Mucosa of rectum (tissue), 2 donors: ENCODE data around the gene EEF2.

Experiments used
- H3K27ac ChIP-seq, 2 donors: one replicate each; pipeline ENCODE4 v1.7.0; 2013; ENCODE audit warnings: inconsistent platforms in 2 of 2, low read depth in 2 of 2, low read length in 2 of 2
- H3K27me3 ChIP-seq, 2 donors: one replicate each; pipeline ENCODE4 v1.7.0; 2013; ENCODE audit warnings: low read length in 2 of 2; ENCODE audit not compliant: control insufficient read depth in 2 of 2, insufficient read depth in 2 of 2
- H3K36me3 ChIP-seq, 2 donors: one replicate each; pipeline ENCODE4 v1.7.0; 2013; ENCODE audit warnings: low read length in 2 of 2; ENCODE audit not compliant: control insufficient read depth in 2 of 2, insufficient read depth in 2 of 2
- H3K4me1 ChIP-seq, 2 donors: one replicate each; pipeline ENCODE4 v1.7.0; 2013; ENCODE audit warnings: low read length in 2 of 2, mild to moderate bottlenecking in 1 of 2; ENCODE audit not compliant: control insufficient read depth in 2 of 2, insufficient read depth in 2 of 2
- H3K4me3 ChIP-seq, 2 donors: one replicate each; pipeline ENCODE4 v1.7.0; 2013; ENCODE audit warnings: low read length in 2 of 2
- H3K9ac ChIP-seq, 2 donors: one replicate each; pipeline ENCODE4 v1.7.0; 2013; ENCODE audit warnings: low read length in 2 of 2, low read depth in 1 of 2, mild to moderate bottlenecking in 1 of 2
- H3K9me3 ChIP-seq, 2 donors: one replicate each; pipeline ENCODE4 v1.7.0; 2013; ENCODE audit warnings: low read length in 2 of 2; ENCODE audit not compliant: control insufficient read depth in 2 of 2
- donor health status: healthy.
- donor health status: Normal muscosa, but diverticular disease.

EEF2 gene

DNA sequence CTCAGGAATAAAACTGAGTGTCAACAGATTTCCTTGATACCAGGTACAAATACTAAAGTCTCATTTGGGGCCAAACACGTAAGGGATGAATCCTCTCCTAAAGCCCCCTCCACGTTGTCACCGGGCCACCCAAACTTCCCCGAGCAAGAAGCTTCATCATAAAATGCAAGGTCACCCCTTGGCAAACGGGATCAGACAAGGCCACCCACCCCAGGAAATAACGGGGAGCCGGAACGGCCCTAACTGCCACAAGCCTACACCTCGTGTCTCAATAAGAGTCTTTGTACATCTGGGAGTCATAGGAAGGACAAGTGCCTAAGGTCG lies 717 bp downstream of the EEF2 start:
- H3K9ac ChIP-seq = peak overlapping the region; percentile 97
- peak overlapping the region; percentile 95 to 96 for H3K27ac ChIP-seq
- no peaks in the 10 kb centered on the region for H3K27me3 ChIP-seq
- peaks cover 36 to 37% of the 10 kb centered on the region in 2 donors for H3K4me1 ChIP-seq
- no peaks in the 10 kb centered on the region for H3K9me3 ChIP-seq
- peak overlapping the region; percentile 80 to 99 for H3K4me3 ChIP-seq
- peaks cover 48% of the 10 kb centered on the region in 2 donors for H3K36me3 ChIP-seq

DNA sequence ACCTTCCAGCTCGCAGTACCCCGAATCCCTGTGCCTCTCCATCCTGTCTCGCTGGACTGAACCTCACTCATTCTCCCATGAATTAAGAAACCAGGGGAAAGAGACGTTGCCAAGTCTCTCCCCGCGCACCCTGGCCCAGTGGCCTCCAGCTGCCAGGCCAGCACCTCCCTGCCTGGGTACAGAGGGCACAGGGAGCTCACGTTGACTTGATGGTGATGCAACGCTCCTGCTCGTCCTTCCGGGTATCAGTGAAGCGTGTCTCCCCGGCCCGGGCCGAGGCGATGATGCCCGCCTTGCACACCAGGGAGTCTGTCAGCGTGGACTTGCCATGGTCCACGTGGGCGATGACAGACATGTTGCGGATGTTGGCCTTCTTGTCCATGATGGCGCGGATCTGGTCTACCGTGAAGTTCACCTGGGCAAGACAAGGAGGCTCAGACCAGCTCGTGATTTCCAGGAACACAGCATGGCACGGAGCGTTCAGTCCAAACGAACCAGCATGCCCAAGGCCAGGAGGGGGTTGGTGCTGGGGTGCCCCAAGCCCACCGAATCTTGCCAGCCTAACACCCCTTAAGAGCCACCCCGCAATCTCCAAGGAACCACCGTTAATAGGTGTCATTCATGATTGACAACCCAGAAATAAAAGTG lies 1.2 kb downstream of the EEF2 start:
- Histone ChIP-seq H3K27ac (peak overlapping the region; percentile 95 to 96), H3K9me3 (no peaks in the 10 kb centered on the region), H3K36me3 (peaks cover 52 to 53% of the 10 kb centered on the region in 2 donors), H3K27me3 (no peaks in the 10 kb centered on the region), H3K4me3 (peak overlapping the region; percentile 80 to 99), H3K9ac (peak overlapping the region; percentile 97), H3K4me1 (peaks cover 36 to 38% of the 10 kb centered on the region in 2 donors)

DNA sequence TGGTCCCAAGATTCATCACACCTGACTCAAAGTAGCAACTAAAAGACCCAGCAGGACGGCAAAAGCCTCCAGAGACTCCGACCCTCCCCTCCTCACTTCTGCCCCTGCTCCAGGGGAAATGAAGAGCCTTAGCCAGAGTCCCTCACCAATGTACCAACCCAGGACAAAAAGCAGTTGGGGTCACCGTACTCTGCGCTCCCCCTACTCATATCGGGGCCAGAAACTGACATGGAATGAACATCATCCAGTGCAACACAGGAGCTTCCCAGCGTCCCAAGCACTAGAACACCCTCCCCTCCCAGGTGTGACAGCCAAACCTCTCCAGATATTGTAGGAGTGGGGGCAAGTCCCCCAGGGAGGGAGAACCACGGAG lies 1.7 kb downstream of the EEF2 start:
- Histone ChIP-seq H3K9me3 (no peaks in the 10 kb centered on the region), H3K27ac (peak overlapping the region; percentile 65 to 95), H3K36me3 (peaks cover 55% of the 10 kb centered on the region in 2 donors), H3K4me1 (peaks cover 36 to 38% of the 10 kb centered on the region in 2 donors), H3K4me3 (peak overlapping the region; percentile 80 to 99), H3K27me3 (no peaks in the 10 kb centered on the region), H3K9ac (peak overlapping the region; percentile 97)

- Histone ChIP-seq H3K9me3 (no peaks in the 10 kb centered on the region), H3K4me3 (peak overlapping the region in 1 of 2 donors; percentile 99), H3K4me1 (peaks cover 36 to 38% of the 10 kb centered on the region in 2 donors), H3K27ac (peak overlapping the region in 1 of 2 donors; percentile 95), H3K36me3 (peaks cover 60 to 61% of the 10 kb centered on the region in 2 donors), H3K27me3 (no peaks in the 10 kb centered on the region), H3K9ac (peak overlapping the region in 1 of 2 donors; percentile 97)
Observed at GRCh38 chr19:3982701-3983541, 2.3 kb downstream of the EEF2 start.

GRCh38 chr19:3981736-3982681 lies 3.3 kb downstream of the EEF2 start:
- no peak overlapping the region for H3K9ac ChIP-seq
- H3K4me1 ChIP-seq = peaks cover 29 to 32% of the 10 kb centered on the region in 2 donors
- H3K27me3 ChIP-seq = no peaks in the 10 kb centered on the region
- no peak overlapping the region for H3K27ac ChIP-seq
- no peak overlapping the region for H3K4me3 ChIP-seq
- H3K36me3 ChIP-seq = peaks cover 69 to 70% of the 10 kb centered on the region in 2 donors
- no peaks in the 10 kb centered on the region for H3K9me3 ChIP-seq

DNA sequence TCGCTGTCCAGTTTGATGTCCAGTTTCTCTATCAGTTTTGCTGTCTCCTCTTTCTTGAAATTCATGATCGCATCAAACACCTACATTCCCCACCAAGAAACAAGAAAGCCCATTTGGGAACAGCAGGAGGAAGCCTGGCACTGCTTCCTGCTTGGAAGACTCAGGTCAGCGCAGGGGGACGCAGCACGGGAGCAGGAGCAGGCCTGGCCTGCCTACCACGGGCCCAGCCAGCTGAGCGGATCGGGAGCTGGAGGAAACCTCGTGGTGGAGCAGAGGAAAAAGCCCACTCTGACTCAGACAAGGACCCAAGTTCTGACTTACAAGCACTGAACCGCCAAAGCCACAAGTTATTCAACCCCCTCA lies 3.9 kb downstream of the EEF2 start:
- H3K9me3 ChIP-seq = no peaks in the 10 kb centered on the region
- peaks cover 76% of the 10 kb centered on the region in 2 donors for H3K36me3 ChIP-seq
- no peaks in the 10 kb centered on the region for H3K27me3 ChIP-seq
- H3K4me1 ChIP-seq = peaks cover 23 to 25% of the 10 kb centered on the region in 2 donors
- H3K9ac ChIP-seq = no peak overlapping the region
- no peak overlapping the region for H3K27ac ChIP-seq
- no peak overlapping the region for H3K4me3 ChIP-seq

- H3K36me3 ChIP-seq = peaks cover 81 to 82% of the 10 kb centered on the region in 2 donors
- H3K9ac ChIP-seq = no peak overlapping the region
Observed at GRCh38 chr19:3980353-3981251, 4.7 kb downstream of the EEF2 start.

DNA sequence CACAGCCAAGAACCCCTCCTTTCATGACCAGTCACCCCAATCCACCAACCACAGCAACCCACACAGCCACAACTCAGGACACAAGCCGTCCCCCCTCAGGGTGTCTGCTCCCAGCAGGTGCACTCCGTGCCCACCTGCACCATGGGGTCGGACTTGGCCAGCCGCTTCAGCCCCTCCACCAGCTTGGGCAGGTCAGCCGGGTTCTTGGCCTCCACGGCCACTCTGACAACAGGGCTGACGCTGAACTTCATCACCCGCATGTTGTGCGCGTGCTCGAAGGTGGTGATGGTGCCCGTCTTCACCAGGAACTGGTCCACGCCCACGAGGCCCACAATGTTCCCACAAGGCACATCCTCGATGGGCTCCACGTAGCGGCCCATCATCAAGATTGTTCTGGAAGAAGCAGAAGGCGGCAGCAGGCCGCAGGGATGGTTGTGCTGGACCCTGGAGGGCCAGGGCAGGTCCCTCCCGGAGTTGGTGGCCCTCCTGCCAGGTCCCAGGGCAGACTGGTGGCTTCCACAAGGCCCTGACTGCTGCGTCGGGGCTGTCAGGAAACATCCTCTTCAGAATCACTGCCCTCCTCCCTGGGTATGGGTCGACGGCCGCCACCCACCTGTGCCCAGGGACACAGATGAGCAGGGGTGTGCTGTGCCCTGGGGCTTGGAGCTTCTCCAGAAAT lies 5.5 kb downstream of the EEF2 start:
- Histone ChIP-seq H3K36me3 (peaks cover 83 to 84% of the 10 kb centered on the region in 2 donors), H3K9me3 (no peaks in the 10 kb centered on the region), H3K27me3 (no peaks in the 10 kb centered on the region), H3K9ac (no peak overlapping the region), H3K4me3 (no peak overlapping the region), H3K27ac (no peak overlapping the region), H3K4me1 (peaks cover 14 to 17% of the 10 kb centered on the region in 2 donors)

More at GRCh38 chr19:3980353-3981251, 4.7 kb downstream of the EEF2 start:
- Histone ChIP-seq H3K4me1 (peaks cover 16 to 19% of the 10 kb centered on the region in 2 donors), H3K27me3 (no peaks in the 10 kb centered on the region), H3K9me3 (no peaks in the 10 kb centered on the region), H3K27ac (no peak overlapping the region), H3K4me3 (no peak overlapping the region)

DNA sequence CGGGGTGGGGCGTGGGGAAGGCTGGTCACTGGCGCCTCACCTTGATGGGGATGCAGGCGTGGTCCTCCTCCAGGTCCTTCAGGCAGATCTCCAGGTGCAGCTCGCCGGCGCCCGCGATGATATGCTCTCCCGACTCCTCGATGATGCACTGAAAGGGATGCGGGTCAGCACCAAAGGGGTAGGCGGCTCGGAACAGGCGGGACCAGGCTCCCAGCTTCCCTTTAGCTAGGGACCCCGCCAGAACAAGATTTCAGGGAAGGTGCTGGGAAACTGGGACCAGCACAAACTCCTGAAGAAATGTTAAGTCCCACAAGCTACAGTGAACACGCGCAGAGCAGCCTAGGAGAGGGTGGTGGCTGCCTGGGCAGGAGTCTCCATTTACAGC lies 6.0 kb downstream of the EEF2 start:
- H3K4me3 ChIP-seq = no peak overlapping the region
- H3K9ac ChIP-seq = no peak overlapping the region
- peaks cover 82 to 84% of the 10 kb centered on the region in 2 donors for H3K36me3 ChIP-seq
- peaks cover 13 to 14% of the 10 kb centered on the region in 2 donors for H3K4me1 ChIP-seq
- H3K27me3 ChIP-seq = no peaks in the 10 kb centered on the region
- H3K9me3 ChIP-seq = no peaks in the 10 kb centered on the region
- H3K27ac ChIP-seq = no peak overlapping the region
